Measurements from ENCODE around the gene ARHGAP9.
"Not testable (repeated sequence)": the region's sequence is repeated elsewhere in the genome, so short reads cannot be mapped to it uniquely, and the experiment has no call there.

Gene ARHGAP9

GRCh38 chr12:57517187-57517586, 37.5 kb upstream of the ARHGAP9 start:
- no peak for DNase-seq

GRCh38 chr12:57516617-57517153, 37.0 kb upstream of the ARHGAP9 start:
- no peak for DNase-seq

- no peak for DNase-seq
Observed at GRCh38 chr12:57515934-57516541, 36.4 kb upstream of the ARHGAP9 start.

GRCh38 chr12:57515408-57515933, 35.8 kb upstream of the ARHGAP9 start:
- no peak for DNase-seq

- no peak for DNase-seq
Observed at GRCh38 chr12:57514720-57515407, 35.2 kb upstream of the ARHGAP9 start.

GRCh38 chr12:57514246-57514645, 34.6 kb upstream of the ARHGAP9 start:
- not testable (repeated sequence) for DNase-seq

GRCh38 chr12:57513677-57514076, 34.0 kb upstream of the ARHGAP9 start:
- DNase-seq, result not testable (repeated sequence)

- DNase-seq, result no peak
Observed at GRCh38 chr12:57513266-57513665, 33.6 kb upstream of the ARHGAP9 start.

- no peak for DNase-seq
Observed at GRCh38 chr12:57512665-57513064, 33.0 kb upstream of the ARHGAP9 start.

GRCh38 chr12:57511588-57512325, 32.1 kb upstream of the ARHGAP9 start:
- no peak for DNase-seq

- no peak for DNase-seq
Observed at GRCh38 chr12:57511161-57511560, 31.5 kb upstream of the ARHGAP9 start.

- DNase-seq, result not testable (repeated sequence)
Observed at GRCh38 chr12:57507796-57508195, 28.1 kb upstream of the ARHGAP9 start.

- not testable (repeated sequence) for DNase-seq
Observed at GRCh38 chr12:57506541-57506940, 26.9 kb upstream of the ARHGAP9 start.

- DNase-seq, result not testable (repeated sequence)
Observed at GRCh38 chr12:57502311-57502969, 22.8 kb upstream of the ARHGAP9 start.

GRCh38 chr12:57500213-57500612, 20.5 kb upstream of the ARHGAP9 start:
- DNase-seq, result no peak

- DNase-seq, result no peak
Observed at GRCh38 chr12:57498571-57498970, 18.9 kb upstream of the ARHGAP9 start.

- no peak for DNase-seq
Observed at GRCh38 chr12:57498132-57498502, 18.5 kb upstream of the ARHGAP9 start.

GRCh38 chr12:57497223-57498131, 17.8 kb upstream of the ARHGAP9 start:
- no peak for DNase-seq

GRCh38 chr12:57496822-57497221, 17.2 kb upstream of the ARHGAP9 start:
- peak; percentile 10 for DNase-seq

- DNase-seq, result not testable (repeated sequence)
Observed at GRCh38 chr12:57495051-57495701, 15.5 kb upstream of the ARHGAP9 start.

Data from NCI-H1436 (cell line).